Progenitor cell of endocrine pancreas (in vitro differentiated cells): Measurements from ENCODE around the gene GRB10. TPM values are rescaled to one million over a fixed set of nuclear protein-coding genes. Genes with fewer than 3 reads are reported as not detected.

Source experiments
- DNase-seq: peaks from one replicate; pipeline ENCODE4 v3.0.0; 2021; ENCODE audit warnings: low spot score; ENCODE audit not compliant: unreplicated experiment
- H3K27ac Mint-ChIP-seq: 2 replicates; pipeline ENCODE4 v1.8.0; 2021; ENCODE audit warnings: mild to moderate bottlenecking, moderate library complexity, mixed read lengths
- H3K27me3 Mint-ChIP-seq: 2 replicates; pipeline ENCODE4 v1.8.0; 2021; ENCODE audit warnings: mixed read lengths
- H3K36me3 Mint-ChIP-seq: 2 replicates; pipeline ENCODE4 v1.8.0; 2022; ENCODE audit warnings: mixed read lengths; ENCODE audit not compliant: insufficient read depth
- H3K4me1 Mint-ChIP-seq: 2 replicates; pipeline ENCODE4 v1.8.0; 2021; ENCODE audit warnings: low read depth, mixed read lengths
- H3K4me3 Mint-ChIP-seq: 2 replicates; pipeline ENCODE4 v1.8.0; 2021; ENCODE audit warnings: low read depth, mild to moderate bottlenecking, moderate library complexity, mixed read lengths
- H3K9me3 Mint-ChIP-seq: 2 replicates; pipeline ENCODE4 v1.8.0; 2021; ENCODE audit warnings: low read depth, mixed read lengths
- CTCF ChIP-seq: fragments of 200-600 bp; sonication (generic); IDR thresholded peaks from one replicate; pipeline ENCODE4 v1.5.0; 2021; ENCODE audit warnings: antibody characterized with exemption, mild to moderate bottlenecking; ENCODE audit not compliant: unreplicated experiment
- total RNA-seq: library from RNA; stranded (reverse); gene quantifications from 2 replicates; pipeline ENCODE4 v1.2.1, GENCODE V29; 2021

The GRB10 gene
- total RNA-seq, 1 donor from 2014 or later: 58.4 TPM

GRCh38 chr7:50655490-50655889, 127.2 kb downstream of the GRB10 start:
- H3K9me3 Mint-ChIP-seq: no peaks in the 10 kb centered on the region
- no peaks in the 10 kb centered on the region for H3K4me1 Mint-ChIP-seq
- H3K4me3 Mint-ChIP-seq: no peak overlapping the region
- no peaks in the 10 kb centered on the region for H3K27me3 Mint-ChIP-seq
- no peak overlapping the region for H3K27ac Mint-ChIP-seq
- no peak for DNase-seq
- TF ChIP-seq CTCF: no peak
- peaks cover 16% of the 10 kb centered on the region for H3K36me3 Mint-ChIP-seq

GRCh38 chr7:50655020-50655419, 127.7 kb downstream of the GRB10 start:
- Mint-ChIP-seq H3K27ac (no peak overlapping the region), H3K9me3 (no peaks in the 10 kb centered on the region), H3K27me3 (no peaks in the 10 kb centered on the region), H3K4me3 (no peak overlapping the region), H3K4me1 (no peaks in the 10 kb centered on the region), H3K36me3 (peaks cover 16% of the 10 kb centered on the region)
- TF ChIP-seq CTCF: no peak
- DNase-seq: no peak

- no peak for TF ChIP-seq CTCF
- no peak for DNase-seq
- peaks cover under 1% of the 10 kb centered on the region for H3K4me1 Mint-ChIP-seq
- H3K36me3 Mint-ChIP-seq: peaks cover 19% of the 10 kb centered on the region
- no peaks in the 10 kb centered on the region for H3K27me3 Mint-ChIP-seq
- no peaks in the 10 kb centered on the region for H3K9me3 Mint-ChIP-seq
- H3K4me3 Mint-ChIP-seq: no peak overlapping the region
- no peak overlapping the region for H3K27ac Mint-ChIP-seq
These were observed 128.7 kb downstream of the GRB10 start for GRCh38 chr7:50653981-50654425.

GRCh38 chr7:50653126-50653864, 129.4 kb downstream of the GRB10 start:
- Mint-ChIP-seq H3K27me3 (no peaks in the 10 kb centered on the region), H3K4me3 (no peak overlapping the region), H3K4me1 (peaks cover 2% of the 10 kb centered on the region), H3K36me3 (peaks cover 19% of the 10 kb centered on the region), H3K27ac (no peak overlapping the region), H3K9me3 (no peaks in the 10 kb centered on the region)
- no peak for DNase-seq
- TF ChIP-seq CTCF: no peak

- peaks cover 2% of the 10 kb centered on the region for H3K4me1 Mint-ChIP-seq
- no peak overlapping the region for H3K27ac Mint-ChIP-seq
- peaks cover 23% of the 10 kb centered on the region for H3K36me3 Mint-ChIP-seq
- no peak for TF ChIP-seq CTCF
- no peak for DNase-seq
- no peaks in the 10 kb centered on the region for H3K27me3 Mint-ChIP-seq
- no peak overlapping the region for H3K4me3 Mint-ChIP-seq
- no peaks in the 10 kb centered on the region for H3K9me3 Mint-ChIP-seq
These were observed 130.1 kb downstream of the GRB10 start for GRCh38 chr7:50652400-50653125.
